HEK293 (cell line): ENCODE data around the gene POT1.

Experiments
- CTCF ChIA-PET: fragments of 350-600 bp; formaldehyde crosslinking; extraction: SDS; loops from one replicate; lab custom pipeline; 2021; ENCODE audit warnings: antibody characterized with exemption; lab: Yijun Ruan, JAX
- POLR2A ChIA-PET: fragments of 300-600 bp; formaldehyde crosslinking; extraction: SDS; loops from one replicate; lab custom pipeline; 2020; ENCODE audit warnings: antibody characterized with exemption, inconsistent platforms; lab: Yijun Ruan, JAX
- H3K27ac ChIP-seq: fragments of 200-500 bp; sonication (Bioruptor generic); 2 replicates; pipeline ENCODE4 v1.5.1; 2014; ENCODE audit warnings: low read depth, low read length, control low read depth, inconsistent platforms; ENCODE audit errors: extremely low read depth
- H3K36me3 ChIP-seq, 2 experiments: fragments of 200-500 bp in 1 of 2; sonication (Bioruptor generic) in 1 of 2; 1 replicate in 1 of 2; 2 replicates in 1 of 2; pipeline ENCODE4 v1.5.1; 2014 to 2017; ENCODE audit warnings: inconsistent platforms in 2 of 2, low read length in 2 of 2; ENCODE audit not compliant: control insufficient read depth in 2 of 2, insufficient read depth in 1 of 2
- H3K4me1 ChIP-seq: fragments of 200-500 bp; sonication (Bioruptor generic); 2 replicates; pipeline ENCODE4 v1.5.1; 2014; ENCODE audit warnings: mild to moderate bottlenecking, low read length, inconsistent platforms; ENCODE audit not compliant: control insufficient read depth, insufficient read depth
- H3K4me3 ChIP-seq: 2 replicates; pipeline ENCODE4 v1.5.1; 2011; ENCODE audit warnings: low read depth, mild to moderate bottlenecking, control low read depth, low read length, moderate library complexity
- H3K9me3 ChIP-seq: fragments of 200-500 bp; sonication (Bioruptor generic); 2 replicates; pipeline ENCODE4 v1.5.1; 2014; ENCODE audit warnings: low read depth, low read length, inconsistent platforms; ENCODE audit not compliant: control insufficient read depth, insufficient read depth
- HIC1 ChIP-seq: fragments of 450-650 bp; formaldehyde crosslinking; IDR thresholded peaks from 2 replicates; pipeline ENCODE4 v1.5.1; 2016; ENCODE audit warnings: missing biosample characterization, missing genetic modification characterization
- HOXC10 ChIP-seq: sonication (generic); formaldehyde crosslinking; IDR thresholded peaks from 2 replicates; pipeline ENCODE4 v1.8.1; 2023; ENCODE audit warnings: mild to moderate bottlenecking, missing genetic modification reagents
- OSR2 ChIP-seq: fragments of 450-650 bp; formaldehyde crosslinking; IDR thresholded peaks from 2 replicates; pipeline ENCODE4 v1.5.1; 2016; ENCODE audit warnings: missing biosample characterization, missing genetic modification characterization
- OVOL3 ChIP-seq: fragments of 450-650 bp; formaldehyde crosslinking; IDR thresholded peaks from 2 replicates; pipeline ENCODE4 v1.5.1; 2016; ENCODE audit warnings: missing biosample characterization, missing genetic modification characterization
- ZBTB8A ChIP-seq: fragments of 450-650 bp; formaldehyde crosslinking; IDR thresholded peaks from 2 replicates; pipeline ENCODE4 v1.5.1; 2016; ENCODE audit warnings: missing biosample characterization, missing genetic modification characterization
- ZNF10 ChIP-seq: fragments of 450-650 bp; formaldehyde crosslinking; IDR thresholded peaks from 2 replicates; pipeline ENCODE4 v1.5.1; 2017; ENCODE audit warnings: missing biosample characterization, missing genetic modification characterization
- ZNF140 ChIP-seq: fragments of 450-650 bp; formaldehyde crosslinking; IDR thresholded peaks from 2 replicates; pipeline ENCODE4 v1.5.1; 2016; ENCODE audit warnings: missing biosample characterization, missing genetic modification characterization
- ZNF148 ChIP-seq: fragments of 450-650 bp; formaldehyde crosslinking; IDR thresholded peaks from 2 replicates; pipeline ENCODE4 v1.5.0; 2017; ENCODE audit warnings: missing biosample characterization, missing genetic modification characterization, borderline replicate concordance
- ZNF184 ChIP-seq: fragments of 450-650 bp; IDR thresholded peaks from 2 replicates; pipeline ENCODE4 v1.5.1; 2018; ENCODE audit warnings: missing biosample characterization, mild to moderate bottlenecking, missing genetic modification characterization
- ZNF24 ChIP-seq: fragments of 450-650 bp; formaldehyde crosslinking; IDR thresholded peaks from 2 replicates; pipeline ENCODE4 v1.5.1; 2016; ENCODE audit warnings: missing biosample characterization, missing genetic modification characterization
- ZNF530 ChIP-seq: fragments of 450-650 bp; formaldehyde crosslinking; IDR thresholded peaks from 2 replicates; pipeline ENCODE4 v1.5.1; 2016; ENCODE audit warnings: low read depth, missing biosample characterization, missing genetic modification characterization
- ZNF560 ChIP-seq: fragments of 450-650 bp; formaldehyde crosslinking; IDR thresholded peaks from 2 replicates; pipeline ENCODE4 v1.5.1; 2017; ENCODE audit warnings: missing biosample characterization, missing genetic modification characterization, borderline replicate concordance
- ZNF621 ChIP-seq: fragments of 450-650 bp; formaldehyde crosslinking; IDR thresholded peaks from 2 replicates; pipeline ENCODE4 v1.5.1; 2017; ENCODE audit warnings: missing biosample characterization, missing genetic modification characterization
- ZNF677 ChIP-seq: fragments of 450-650 bp; IDR thresholded peaks from 2 replicates; pipeline ENCODE4 v1.5.0; 2018; ENCODE audit warnings: missing biosample characterization, mild to moderate bottlenecking, missing genetic modification characterization, moderate library complexity
- TF ChIP-seq, protein P1 (sequence below): fragments of 450-650 bp; formaldehyde crosslinking; IDR thresholded peaks from 2 replicates; pipeline ENCODE4 v1.5.1; 2016; ENCODE audit warnings: missing biosample characterization, missing genetic modification characterization
- TF ChIP-seq, protein P2 (sequence below): fragments of 450-650 bp; formaldehyde crosslinking; IDR thresholded peaks from 2 replicates; pipeline ENCODE4 v1.5.1; 2017; ENCODE audit warnings: missing biosample characterization, missing genetic modification characterization

Gene POT1

GRCh38 chr7:124780056-124780455 lies 149.6 kb downstream of the POT1 start:
- peaks cover 5% of the 10 kb centered on the region; the same call in 1 of the 2 replicates for H3K4me1 ChIP-seq
- no peak overlapping the region for H3K27ac ChIP-seq
- H3K4me3 ChIP-seq: no peak overlapping the region
- ChIA-PET POLR2A (no interaction called here), CTCF (interaction anchor here (1.3 to 1.8 kb wide), 2 partner anchors 625 to 982 kb away, joined by 3 to 5 read pairs; no protein-coding TSS in a partner anchor)
- no peaks in the 10 kb centered on the region for H3K9me3 ChIP-seq
- H3K36me3 ChIP-seq: no peaks in the 10 kb centered on the region
- TF ChIP-seq ZBTB8A: no peak
- TF ChIP-seq ZNF10 (tag by site-specific recombination): peak; percentile 95
- no peak for TF ChIP-seq ZNF530 (tag by site-specific recombination)
- TF ChIP-seq ZNF24 (tag by site-specific recombination): no peak
- TF ChIP-seq, protein P1, sequence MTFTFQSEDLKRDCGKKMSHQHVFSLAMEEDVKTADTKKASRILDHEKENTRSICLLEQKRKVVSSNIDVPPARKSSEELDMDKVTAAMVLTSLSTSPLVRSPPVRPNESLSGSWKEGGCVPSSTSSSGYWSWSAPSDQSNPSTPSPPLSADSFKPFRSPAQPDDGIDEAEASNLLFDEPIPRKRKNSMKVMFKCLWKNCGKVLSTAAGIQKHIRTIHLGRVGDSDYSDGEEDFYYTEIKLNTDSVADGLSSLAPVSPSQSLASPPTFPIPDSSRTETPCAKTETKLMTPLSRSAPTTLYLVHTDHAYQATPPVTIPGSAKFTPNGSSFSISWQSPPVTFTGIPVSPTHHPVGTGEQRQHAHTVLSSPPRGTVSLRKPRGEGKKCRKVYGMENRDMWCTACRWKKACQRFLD: no peak
- TF ChIP-seq OSR2 (tag by site-specific recombination): no peak

GRCh38 chr7:124779620-124780019 lies 150.0 kb downstream of the POT1 start:
- no peaks in the 10 kb centered on the region for H3K9me3 ChIP-seq
- no peaks in the 10 kb centered on the region for H3K36me3 ChIP-seq
- H3K27ac ChIP-seq: no peak overlapping the region
- TF ChIP-seq ZNF560 (no peak), OVOL3 (no peak), ZNF140 (tag by site-specific recombination) (no peak), ZNF184 (tag by site-specific recombination) (no peak), ZNF148 (tag by site-specific recombination) (no peak), ZNF621 (tag by site-specific recombination) (no peak), HOXC10 (no peak), ZNF677 (tag by site-specific recombination) (no peak), HIC1 (tag by site-specific recombination) (no peak)
- TF ChIP-seq, protein P2, sequence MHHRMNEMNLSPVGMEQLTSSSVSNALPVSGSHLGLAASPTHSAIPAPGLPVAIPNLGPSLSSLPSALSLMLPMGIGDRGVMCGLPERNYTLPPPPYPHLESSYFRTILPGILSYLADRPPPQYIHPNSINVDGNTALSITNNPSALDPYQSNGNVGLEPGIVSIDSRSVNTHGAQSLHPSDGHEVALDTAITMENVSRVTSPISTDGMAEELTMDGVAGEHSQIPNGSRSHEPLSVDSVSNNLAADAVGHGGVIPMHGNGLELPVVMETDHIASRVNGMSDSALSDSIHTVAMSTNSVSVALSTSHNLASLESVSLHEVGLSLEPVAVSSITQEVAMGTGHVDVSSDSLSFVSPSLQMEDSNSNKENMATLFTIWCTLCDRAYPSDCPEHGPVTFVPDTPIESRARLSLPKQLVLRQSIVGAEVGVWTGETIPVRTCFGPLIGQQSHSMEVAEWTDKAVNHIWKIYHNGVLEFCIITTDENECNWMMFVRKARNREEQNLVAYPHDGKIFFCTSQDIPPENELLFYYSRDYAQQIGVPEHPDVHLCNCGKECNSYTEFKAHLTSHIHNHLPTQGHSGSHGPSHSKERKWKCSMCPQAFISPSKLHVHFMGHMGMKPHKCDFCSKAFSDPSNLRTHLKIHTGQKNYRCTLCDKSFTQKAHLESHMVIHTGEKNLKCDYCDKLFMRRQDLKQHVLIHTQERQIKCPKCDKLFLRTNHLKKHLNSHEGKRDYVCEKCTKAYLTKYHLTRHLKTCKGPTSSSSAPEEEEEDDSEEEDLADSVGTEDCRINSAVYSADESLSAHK: no peak
- TF ChIP-seq, all 188 proteins: peak for 0
- ChIA-PET CTCF (interaction anchor here (1.3 to 1.8 kb wide), 2 partner anchors 624 to 982 kb away, joined by 3 to 5 read pairs; no protein-coding TSS in a partner anchor), POLR2A (no interaction called here)
- peaks cover 5% of the 10 kb centered on the region; the same call in 1 of the 2 replicates for H3K4me1 ChIP-seq
- no peak overlapping the region for H3K4me3 ChIP-seq
